CD4-positive, alpha-beta T cell treated with Interleukin-6 at 100 ng/mL for 8 hours (primary cell): ENCODE results near the gene SCN8A.

ENCODE experiments used
- DNase-seq: peaks from one replicate; pipeline ENCODE4 v3.0.0-alpha.2; 2020; ENCODE audit warnings: mixed read lengths, low spot score

SCN8A gene

GRCh38 chr12:51852404-51853137 is 261.5 kb downstream of the SCN8A start:
- no peak for DNase-seq

- no peak for DNase-seq
Measured at GRCh38 chr12:51855586-51856428, 264.8 kb downstream of the SCN8A start.

GRCh38 chr12:51860986-51861385 is 270.0 kb downstream of the SCN8A start:
- DNase-seq, result no peak
